ENCODE data around the gene TMEM131. TPM values are rescaled to one million over a fixed set of nuclear protein-coding genes. Genes with fewer than 3 reads are reported as not detected.

TMEM131 gene
- total RNA-seq, 4 donors from 2014 or later, result 24.1 to 44.6 (median 34.4) TPM

- ATAC-seq (ENCODE audit: low FRiP score) (no peak), DNase-seq (ENCODE audit: low spot score) (no peak)
- no peak for TF ChIP-seq CTCF (IDR thresholded peaks at IDR 0.05)
These were observed 2.1 kb upstream of the TMEM131 start for GRCh38 chr2:97997784-97998392.

DNA sequence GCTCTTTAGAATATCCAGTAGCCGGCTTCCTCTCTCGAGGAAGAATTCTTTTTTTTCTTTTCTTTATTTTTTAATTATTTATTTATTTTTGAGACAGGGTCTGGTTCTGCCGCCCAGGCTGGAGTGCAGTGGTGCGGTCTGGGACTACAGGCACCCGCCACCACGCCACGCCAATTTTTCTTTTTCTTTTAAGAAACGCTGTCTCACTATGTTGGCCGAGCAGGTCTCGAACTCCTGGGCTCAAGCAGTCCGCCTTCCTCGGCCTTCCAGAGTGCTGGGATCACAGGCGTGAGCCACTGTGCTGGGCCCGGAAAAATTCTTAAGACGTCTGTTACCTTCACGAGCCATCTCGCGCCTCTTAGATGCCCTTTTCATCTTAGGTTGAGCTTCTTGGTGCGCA lies 931 bp upstream of the TMEM131 start:
- TF ChIP-seq CTCF (IDR thresholded peaks at IDR 0.05), result no peak
- no peak for ATAC-seq (ENCODE audit: low FRiP score)
- no peak for DNase-seq (ENCODE audit: low spot score)

- ATAC-seq (ENCODE audit: low FRiP score) (peak; percentile 53), DNase-seq (ENCODE audit: low spot score) (no peak)
- no peak for TF ChIP-seq CTCF (IDR thresholded peaks at IDR 0.05)
These were observed 568 bp downstream of the TMEM131 start for GRCh38 chr2:97995026-97995733.

GRCh38 chr2:97994476-97994875 lies 1.3 kb downstream of the TMEM131 start:
- no peak for TF ChIP-seq CTCF (IDR thresholded peaks at IDR 0.05)
- ATAC-seq (ENCODE audit: low FRiP score) (no peak), DNase-seq (ENCODE audit: low spot score) (no peak)

DNA sequence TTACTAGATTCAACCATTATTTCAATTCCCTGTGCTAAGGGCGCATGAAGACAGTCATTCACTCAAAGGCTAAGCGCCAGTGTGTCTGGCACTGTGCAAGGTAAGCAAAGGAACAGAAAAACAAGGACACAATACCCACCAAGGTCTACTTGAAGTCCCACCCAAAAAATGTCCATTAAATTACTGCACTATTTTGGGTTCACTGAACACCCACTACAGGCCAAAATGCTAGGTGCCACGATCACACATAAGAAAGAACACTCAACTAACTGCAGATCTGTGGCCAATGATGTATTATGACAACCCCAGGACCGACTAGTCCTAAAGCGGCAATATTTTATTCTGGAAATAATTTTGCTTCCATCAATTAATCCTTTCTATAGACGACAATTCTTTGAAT lies 1.8 kb downstream of the TMEM131 start:
- DNase-seq (ENCODE audit: low spot score), result no peak
- no peak for TF ChIP-seq CTCF (IDR thresholded peaks at IDR 0.05)
- ATAC-seq (ENCODE audit: low FRiP score), result no peak

GRCh38 chr2:97992836-97993825 lies 2.6 kb downstream of the TMEM131 start:
- TF ChIP-seq CTCF (IDR thresholded peaks at IDR 0.05), result no peak
- ATAC-seq (ENCODE audit: low FRiP score) (no peak), DNase-seq (ENCODE audit: low spot score) (no peak)

All from omental fat pad (tissue), 4 donors.